GM19372 (cell line): ENCODE results near the gene HECTD4.
A peak's percentile ranks its signal among the peaks of the same experiment; 100 is the strongest.
"Not testable (repeated sequence)": the region's sequence is repeated elsewhere in the genome, so short reads cannot be mapped to it uniquely, and the experiment has no call there.

Experiments
- ATAC-seq: cut with Tn5 transposase; IDR thresholded peaks from one replicate; pipeline ENCODE4 v1.9.1; 2021; ENCODE audit warnings: mild to moderate bottlenecking, low read depth, moderate library complexity; ENCODE audit not compliant: unreplicated experiment

HECTD4 gene, protein sequence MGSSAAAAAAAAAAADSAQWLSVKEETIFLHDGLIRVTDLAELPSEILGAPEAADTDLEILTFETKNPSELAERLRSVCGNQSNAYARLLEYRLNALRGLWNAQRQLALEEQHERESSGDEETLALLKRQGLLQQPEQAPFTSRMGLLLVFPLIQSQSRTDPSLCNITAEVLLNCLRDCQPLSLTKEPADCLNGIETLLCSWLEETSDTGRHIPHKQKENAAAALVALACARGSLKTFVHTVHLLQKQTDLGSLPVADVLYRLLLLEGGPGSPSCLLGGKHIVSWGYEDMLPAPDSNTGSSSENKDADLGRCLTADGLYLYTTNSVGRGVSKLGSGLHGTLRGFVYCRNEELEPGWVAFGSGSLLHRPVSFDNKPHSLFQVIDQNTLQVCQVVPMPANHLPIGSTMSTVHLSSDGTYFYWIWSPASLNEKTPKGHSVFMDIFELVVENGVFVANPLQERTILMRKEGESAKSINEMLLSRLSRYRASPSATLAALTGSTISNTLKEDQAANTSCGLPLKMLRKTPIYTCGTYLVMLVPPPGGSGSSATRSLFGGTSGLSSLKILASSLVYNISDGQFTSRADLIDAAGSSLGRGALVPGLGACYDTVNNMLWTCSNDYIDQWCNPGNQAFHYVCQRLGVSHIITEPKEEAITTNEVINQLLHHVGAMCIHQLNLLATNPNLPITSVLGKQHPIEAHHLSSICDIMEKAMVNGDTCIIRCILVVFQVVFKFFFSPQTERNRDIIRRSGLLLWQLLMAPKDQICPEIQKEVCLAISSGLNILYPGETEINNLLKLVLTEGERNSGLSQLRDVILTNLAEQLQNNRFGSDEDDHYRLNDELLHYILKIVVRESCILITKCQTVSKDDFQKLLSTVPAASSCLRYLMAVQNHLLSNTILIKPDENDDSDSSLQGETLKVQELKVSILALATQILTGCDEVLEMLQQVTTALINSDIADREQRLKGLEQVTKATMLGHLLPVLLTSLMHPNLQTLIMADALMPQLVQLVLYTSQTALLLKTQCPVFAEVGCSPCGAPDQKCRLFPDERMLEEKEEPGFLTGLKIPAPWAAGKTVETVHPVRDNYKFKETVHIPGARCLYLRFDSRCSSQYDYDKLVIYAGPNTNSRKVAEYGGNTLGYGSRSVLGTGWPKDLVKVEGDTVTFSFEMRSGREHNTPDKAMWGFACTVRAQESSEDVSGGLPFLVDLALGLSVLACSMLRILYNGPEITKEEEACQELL (N-terminal part only)

DNA sequence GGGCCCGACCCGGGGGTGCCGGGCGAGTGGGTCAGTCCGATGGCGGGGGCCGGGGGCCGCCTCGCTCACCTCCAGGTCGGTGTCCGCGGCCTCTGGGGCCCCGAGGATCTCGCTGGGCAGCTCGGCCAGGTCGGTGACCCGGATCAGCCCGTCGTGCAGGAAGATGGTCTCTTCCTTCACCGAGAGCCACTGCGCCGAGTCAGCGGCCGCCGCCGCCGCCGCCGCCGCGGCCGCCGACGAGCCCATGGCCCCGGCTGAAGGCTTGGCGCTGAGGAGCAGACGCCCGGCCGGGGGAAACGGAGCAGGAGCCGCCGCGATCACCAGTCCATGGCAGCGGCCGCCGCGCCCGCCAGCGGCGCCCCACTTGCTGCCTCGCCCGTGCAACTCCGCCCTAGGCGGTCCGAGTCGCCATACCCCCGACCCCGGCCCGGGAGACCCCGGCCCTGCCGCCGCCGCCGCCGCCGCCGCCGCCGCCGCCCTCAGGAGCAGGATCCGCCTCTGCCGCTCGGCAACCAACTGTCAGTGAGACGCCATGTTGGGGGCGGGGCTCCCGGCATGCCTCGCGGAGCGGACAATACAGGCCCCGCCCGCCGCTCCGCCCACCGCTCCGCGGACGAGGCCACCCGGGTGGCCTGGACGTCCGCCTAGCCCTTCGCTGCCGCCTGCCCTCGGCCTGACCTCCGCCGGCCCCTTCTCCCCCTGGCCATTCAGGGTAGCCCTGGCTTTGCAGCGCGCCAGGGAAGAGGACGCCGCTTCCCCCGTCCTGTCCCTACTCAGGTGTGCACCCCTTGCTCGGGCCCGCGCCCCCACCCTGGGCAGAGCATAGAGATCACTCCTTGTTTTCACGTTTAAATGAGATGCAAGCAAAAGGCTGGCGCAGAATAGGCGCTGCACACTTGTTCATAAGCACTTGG lies at the start of gene HECTD4:
Gene HECTD4, minus strand, starts transcription at position 549 of the 914 bp plus-strand sequence. Its CDS starts 303 bp downstream, at position 246.
- ATAC-seq: peak; percentile 83

DNA sequence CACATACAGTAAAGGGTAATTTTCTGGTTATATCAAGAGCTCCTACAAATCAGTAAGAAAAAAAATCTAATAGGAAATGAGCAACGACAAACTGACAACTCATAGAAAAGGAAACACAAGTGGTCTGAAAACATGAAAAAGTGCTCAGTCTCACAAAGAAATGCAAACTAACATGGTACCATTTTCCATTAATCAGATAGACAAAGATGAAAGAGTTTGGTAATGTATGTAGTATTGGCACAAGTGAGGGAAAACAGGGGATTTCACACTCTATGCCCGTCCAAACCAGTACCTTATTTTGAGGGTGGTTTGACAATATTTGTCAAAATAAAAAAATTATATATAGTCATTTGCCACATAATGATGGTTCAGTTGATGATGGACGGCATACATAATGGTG lies 49.7 kb upstream of the HECTD4 start:
- ATAC-seq: no peak

DNA sequence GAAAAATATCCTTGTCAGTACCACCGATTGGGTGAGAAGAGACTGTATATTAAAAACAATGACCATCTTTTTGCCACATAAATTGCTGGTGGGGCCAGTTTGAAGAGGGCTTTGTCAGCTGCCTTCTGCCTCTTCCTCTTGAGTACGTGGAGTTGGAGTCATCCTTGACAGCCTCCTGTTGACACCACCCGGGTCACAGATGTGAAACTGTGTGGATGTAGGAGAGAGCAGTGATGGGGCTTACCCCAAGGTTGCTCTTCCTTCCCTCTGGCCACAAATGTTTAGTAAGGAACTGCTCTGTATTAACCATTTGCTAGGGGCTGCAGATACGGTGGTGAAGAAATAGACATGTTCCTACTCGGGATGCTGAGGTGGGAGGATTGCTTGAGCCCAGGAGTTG lies 48.7 kb upstream of the HECTD4 start:
- no peak for ATAC-seq

DNA sequence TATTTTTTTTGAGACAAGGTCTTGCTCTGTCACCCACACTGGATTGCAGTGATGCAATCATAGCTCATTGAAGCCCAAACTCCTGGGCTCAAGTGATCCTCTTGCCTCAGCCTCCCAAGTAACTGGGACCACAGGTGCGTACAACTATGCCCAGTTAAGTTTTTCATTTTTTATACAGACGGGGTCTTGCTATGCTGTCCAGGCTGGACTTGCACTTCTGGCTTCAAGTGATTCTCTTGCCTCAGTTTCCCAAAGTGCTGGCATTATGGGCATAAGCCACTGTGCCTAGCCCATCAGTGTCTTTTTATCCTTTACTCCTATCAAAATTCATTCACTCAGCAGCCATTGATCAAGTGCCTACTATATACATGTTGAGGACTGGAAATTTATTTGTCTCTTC lies 45.5 kb upstream of the HECTD4 start:
- no peak for ATAC-seq

DNA sequence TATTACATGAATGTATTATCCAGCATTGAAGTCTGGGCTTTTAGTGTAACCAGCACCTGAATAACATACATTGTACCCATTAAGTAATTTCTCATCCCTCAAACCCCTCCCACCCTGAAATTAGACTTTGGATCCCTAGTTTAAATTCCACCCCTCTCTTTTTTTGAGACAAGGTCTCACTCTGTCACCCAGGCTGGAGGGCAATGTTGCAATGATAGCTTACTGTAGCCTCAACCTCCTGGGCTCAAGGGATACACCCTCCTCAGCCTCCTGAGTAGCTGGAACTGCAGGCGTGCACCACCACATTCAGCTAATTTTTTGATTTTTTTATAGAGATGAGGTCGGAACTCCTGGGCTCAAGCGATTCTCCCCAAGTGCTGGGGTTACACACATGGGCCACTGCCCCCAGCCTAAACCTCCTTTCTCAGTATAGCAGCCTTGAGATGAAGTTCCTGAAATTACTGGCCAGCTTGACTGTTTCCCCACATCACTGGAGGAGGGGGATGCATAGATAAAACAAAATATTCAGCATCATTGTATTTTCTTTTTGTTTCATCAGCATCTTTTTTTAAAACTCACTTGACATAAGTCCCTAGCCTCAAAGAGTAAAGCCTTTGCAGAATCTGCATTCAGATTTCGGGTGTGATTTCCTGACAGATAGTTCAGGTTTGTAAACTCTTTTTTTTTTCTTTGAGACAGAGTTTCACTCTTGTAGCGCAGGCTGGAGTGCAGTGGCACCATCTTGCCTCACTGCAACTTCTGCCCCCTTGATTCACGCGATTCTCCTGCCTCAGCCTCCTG lies 43.6 kb upstream of the HECTD4 start:
- no peak for ATAC-seq

DNA sequence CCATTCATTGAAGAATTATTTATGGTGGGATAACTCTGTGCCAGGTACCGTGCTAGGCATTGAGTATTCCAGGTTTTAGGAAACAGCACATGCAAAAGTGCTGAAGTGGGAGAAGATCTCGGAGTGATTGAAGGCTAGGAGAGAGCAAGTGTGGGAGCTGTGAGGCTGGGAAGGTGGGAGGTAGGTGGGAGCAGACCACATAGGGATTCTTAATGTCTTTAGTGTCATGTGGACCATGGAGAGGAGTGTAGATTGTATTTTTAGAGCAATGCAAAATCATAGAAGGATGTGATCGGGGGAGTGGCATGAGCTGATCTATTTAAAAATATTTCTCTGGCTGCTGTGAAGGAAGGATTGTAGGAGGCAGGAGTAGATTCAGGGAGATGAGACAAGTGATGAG lies 41.9 kb upstream of the HECTD4 start:
- ATAC-seq: no peak

DNA sequence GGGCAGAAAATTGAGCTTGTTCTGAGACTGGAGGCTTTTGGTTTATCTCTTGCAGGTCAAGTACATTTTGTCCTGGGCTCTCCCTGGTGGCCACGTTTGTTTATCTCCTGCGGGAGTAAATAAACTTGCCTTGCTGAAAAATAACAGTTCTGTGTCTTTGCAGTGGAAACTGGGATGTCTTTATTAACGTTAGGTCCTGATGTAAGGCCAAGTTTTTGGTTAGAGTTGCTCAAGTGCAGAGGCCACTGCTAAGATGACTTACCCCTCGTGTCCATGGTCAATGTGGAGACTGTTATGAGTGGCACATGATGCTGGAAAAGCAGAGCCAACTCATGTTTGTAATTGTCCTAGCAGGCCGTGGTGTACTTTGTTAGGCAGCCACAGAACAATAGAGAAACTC lies 40.3 kb upstream of the HECTD4 start:
- ATAC-seq: no peak

DNA sequence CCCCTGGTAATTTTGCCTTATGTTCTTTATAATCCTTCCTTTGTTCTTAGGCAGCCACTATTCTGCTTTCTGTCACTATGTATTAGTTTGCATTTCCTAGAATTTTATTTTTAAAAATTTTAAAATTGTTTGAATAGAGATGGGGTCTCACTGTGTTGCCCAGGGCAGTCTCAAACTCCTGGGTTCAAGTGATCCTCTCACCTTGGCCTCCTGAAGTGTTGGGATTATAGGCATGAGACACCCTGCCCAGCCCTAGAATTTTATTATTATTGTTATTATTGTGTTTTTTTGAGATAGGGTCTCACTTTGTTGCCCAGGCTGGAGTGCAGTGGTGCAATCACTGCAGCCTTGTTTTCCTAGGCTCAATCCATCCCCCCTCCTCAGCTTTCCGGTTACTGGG lies 39.1 kb upstream of the HECTD4 start:
- ATAC-seq: no peak

DNA sequence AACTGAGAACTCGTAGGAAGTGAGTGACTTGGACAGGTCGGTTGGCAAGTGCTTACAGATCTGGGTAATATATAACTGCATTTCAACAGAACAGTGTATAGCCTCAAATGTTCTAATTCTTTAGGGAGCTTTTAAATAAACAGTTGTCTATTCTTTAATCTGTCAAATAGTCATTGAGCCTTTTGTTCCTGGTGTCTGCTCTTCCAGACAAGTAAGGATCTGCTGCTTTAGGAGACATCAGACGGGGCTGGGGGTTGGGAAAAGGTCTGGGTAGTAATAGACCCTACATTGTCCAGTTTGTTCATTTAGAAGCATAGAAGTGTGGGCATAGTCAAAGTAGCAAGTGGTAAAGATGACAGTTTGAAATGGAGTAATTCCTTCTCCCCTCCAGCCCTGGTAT lies 38.5 kb upstream of the HECTD4 start:
- no peak for ATAC-seq

DNA sequence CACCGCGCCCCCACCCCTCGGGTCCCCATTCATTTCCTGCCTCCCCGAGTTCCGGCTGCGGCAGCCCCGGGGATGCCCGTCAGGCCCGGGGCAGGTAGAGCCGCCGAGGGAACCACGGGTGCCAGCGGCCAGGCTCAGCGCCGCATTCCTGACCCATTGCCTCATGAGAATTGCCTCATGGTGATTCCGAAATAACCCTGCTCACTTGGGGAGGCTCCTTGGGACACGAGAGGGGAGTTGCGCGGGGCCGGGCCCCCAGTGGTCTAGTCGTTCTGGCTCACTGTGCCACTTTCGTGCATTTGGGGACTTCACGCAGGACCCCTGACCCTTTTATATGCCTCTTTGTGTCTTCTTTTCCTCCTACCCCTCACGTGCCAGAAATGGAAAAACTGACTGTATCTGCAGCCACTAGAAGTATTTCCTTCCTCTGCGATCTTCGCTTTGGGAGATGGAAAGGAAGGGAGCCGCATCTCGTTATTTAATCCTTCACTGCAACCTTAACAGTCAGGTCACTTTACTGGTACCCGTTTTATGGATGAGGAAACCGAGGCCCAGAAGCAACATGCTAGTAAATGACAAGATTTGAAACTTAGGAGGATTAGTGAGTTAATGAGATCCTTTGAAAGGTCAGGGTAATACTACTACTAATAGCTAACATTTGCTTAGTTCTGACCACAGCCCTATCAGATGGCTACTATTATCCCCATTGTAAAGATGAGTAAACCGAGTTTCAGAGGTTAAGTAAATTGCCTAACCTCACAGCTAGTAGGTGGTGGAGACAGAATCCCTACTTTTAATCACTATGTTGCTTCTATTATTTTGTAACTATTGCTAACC lies 37.3 kb upstream of the HECTD4 start:
- ATAC-seq: no peak

DNA sequence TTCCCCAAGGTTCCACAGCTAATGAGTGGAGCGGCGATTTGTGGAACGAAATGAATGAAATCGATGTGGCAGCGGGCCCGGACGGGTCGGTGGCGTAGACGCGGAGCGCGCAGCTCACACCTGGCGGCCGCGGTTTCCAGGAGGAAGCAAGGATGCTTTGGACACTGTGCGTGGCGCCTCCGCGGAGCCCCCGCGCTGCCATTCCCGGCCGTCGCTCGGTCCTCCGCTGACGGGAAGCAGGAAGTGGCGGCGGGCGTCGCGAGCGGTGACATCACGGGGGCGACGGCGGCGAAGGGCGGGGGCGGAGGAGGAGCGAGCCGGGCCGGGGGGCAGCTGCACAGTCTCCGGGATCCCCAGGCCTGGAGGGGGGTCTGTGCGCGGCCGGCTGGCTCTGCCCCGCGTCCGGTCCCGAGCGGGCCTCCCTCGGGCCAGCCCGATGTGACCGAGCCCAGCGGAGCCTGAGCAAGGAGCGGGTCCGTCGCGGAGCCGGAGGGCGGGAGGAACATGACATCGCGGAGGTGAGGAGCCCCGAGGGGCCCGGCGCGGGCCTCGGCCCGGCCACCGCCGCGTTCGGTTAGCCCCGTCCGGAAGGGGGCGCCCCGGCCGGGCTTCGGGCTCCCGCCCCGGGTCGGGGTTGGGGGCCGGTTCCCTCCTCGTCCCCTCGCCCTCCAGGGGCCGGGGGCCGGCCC lies 36.5 kb upstream of the HECTD4 start, which contains the start of gene PTPN11:
Gene PTPN11, plus strand, starts transcription at position 340 of the 689 bp plus-strand sequence. Its CDS starts 165 bp downstream, at position 505.
- ATAC-seq: peak; percentile 68

DNA sequence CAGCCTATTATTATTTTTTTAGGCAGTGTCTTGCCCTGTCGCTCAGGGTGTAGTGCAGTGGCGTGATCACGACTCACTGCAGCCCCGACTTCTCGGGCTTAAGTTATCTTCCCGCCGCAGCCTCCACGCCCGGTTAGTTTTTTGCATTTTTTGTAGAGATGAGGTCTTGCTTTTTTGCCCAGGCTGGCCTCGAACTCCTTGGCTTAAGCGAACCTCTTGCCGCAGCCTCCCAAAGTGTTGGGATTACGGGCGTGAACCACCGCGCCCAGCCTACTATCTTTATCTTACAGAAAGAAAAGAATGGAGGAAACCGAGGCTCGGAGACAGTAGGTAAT lies 36.0 kb upstream of the HECTD4 start:
- no peak for ATAC-seq

DNA sequence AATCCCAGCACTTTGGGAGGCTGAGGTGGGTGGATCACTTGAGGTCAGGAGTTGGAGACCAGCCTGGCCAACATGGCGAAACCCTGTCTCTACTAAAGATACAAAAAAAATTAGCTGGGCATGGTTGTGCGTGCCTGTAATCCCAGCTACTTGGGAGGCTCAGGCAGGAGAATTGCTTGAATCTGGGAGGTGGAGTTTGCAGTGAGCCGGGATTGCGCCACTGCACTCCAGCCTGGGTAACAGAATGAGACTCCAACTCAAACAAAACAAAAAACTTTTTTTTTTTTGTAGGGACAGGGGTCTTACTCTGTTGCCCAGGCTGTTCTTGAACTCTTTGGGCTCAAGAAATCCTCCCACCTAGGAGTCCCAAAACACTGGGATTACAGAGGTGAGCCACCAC lies 33.2 kb upstream of the HECTD4 start:
- not testable (repeated sequence) for ATAC-seq

DNA sequence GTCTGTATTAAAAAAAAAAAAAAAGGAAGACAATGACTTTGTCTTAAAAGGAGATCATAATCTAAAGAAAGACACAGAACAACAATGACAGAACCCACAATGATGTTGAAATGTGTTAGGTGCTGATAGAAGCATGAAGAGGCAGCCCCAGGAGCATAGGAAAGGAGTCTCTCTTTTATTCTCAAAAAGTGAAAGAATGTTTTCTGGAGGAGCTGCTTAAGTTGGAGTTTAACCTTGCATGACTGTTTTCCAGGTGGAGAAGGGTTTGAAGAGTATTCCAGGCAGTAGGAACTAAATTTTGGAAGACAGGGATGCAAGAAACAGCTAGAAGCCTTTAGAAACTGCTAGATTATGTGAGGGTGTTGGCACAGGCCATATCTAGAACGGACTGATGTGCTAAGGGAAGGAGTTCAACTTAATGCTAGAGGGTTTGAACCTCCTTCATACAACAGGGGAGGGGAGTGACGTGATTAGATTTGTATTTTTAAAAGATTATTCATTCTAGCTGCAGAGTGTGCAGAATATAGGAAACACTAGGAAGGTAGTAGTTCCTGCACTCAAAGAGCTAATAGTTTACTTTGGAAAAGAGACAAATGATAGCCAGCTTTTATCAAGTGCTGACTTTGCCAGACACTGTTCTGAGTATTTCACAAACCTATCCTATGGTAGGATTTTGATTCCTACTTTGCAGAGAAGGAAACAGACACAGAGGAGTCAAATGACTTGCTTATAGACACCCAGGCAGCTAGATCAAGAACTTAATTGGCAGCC lies 31.8 kb upstream of the HECTD4 start:
- ATAC-seq: no peak

DNA sequence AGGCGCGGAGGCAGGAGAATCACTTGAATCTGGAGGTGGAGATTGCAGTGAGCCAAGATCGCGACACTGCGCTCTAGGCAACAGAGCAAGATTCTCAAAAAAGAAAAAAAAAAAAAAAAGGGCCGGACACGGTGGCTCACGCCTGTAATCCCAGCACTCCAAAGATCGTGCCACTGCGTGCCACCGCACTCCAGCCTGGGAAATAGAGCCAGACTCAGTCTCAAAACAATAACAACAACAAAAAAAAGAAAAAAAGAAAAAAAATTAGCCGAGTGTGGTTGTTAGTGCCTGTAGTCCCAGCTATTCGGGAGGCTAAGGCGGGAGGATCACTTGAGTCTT lies 27.6 kb upstream of the HECTD4 start:
- ATAC-seq: no peak

DNA sequence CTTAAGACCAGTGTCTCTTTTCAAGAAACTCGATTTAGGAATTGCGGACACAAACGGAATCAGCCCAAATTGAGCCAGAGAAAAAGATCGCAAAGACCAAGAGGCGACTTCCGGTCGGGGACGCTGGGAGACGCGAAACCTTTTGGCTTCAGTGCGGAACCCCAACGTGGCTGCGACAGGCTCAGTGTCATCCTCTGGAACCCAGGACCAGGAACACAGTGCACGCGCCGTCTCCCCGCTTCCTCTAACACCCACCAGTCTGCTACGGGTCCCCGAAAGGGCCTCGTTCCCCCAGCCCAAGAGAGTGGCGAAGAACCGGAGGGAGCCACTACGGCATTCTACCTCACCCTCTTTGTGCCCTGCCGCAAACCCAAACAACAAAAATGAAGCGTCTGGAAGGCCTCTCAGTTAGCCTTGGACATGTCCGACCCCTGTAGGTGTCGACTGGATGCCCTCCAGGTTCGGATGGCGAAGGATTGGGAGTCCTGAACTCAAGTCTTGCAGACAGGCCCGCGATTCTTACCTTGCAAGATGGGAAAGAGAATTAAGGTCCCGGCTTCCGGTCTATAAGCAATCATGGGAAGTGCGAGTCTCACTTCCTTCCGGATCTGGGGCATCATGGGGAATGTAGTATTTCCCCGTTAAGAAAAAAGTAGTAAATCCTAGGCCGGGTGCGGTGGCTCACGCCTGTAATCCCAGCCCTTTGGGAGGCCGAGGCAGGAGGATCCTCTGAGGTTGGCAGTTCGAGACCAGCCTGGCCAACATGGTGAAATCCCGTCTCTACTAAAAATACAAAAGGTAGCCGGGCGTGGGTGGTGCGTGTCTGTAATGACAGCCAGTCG lies 27.1 kb upstream of the HECTD4 start, which contains the start of gene RPL6:
Gene RPL6, minus strand, starts transcription at position 542 of the 842 bp plus-strand sequence. CDS start 949 bp downstream, outside the sequence.
- ATAC-seq: peak; percentile 80
